HT-29 (cell line): ENCODE results near the gene IFITM10. TPM values are rescaled to one million over a fixed set of nuclear protein-coding genes. Genes with fewer than 3 reads are reported as not detected.

Experiments
- DNase-seq: peaks from one replicate; pipeline ENCODE4 v3.0.0-alpha.2; 2015; ENCODE audit warnings: low spot score
- total RNA-seq: library from RNA; depleted of rRNA; stranded (reverse); fragments of >200 nt; shearing (Covaris generic); gene quantifications from 2 replicates; pipeline ENCODE4 v1.2.3, GENCODE V29; 2014

The IFITM10 gene
- total RNA-seq, 1 experiment from 2014 or later, result 4.1 TPM

- peak; percentile 80 for DNase-seq
Measured at GRCh38 chr11:1763796-1764661, 13.6 kb upstream of the IFITM10 start, which contains the start of gene CTSD. Gene CTSD (minus strand): TSS chr11:1763927. CDS start chr11:1763859, 68 bp downstream.

DNA sequence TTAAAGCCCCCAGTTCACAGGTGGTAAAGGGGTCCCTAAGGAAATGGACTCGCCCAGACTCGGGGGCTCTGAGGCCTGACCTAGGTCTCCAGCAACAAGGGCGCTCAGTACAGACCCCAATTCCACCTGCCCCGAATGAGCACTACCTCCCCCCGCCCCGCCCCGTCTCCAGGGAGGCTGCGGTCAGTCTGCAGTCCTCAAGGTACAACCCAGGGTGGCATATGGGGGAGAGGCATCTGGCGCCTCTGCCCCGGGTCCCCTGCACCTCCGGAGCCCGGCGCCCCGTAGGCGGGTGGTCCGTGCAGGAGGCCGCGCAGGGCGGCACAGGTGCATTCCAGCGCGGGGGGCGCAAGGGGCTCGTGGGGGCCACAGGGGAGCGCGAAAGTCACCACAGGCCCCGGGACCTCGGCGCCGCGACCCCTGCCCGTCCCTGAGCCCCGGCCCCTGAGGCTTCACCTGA, 13.0 kb upstream of the IFITM10 start:
- no peak for DNase-seq

DNA sequence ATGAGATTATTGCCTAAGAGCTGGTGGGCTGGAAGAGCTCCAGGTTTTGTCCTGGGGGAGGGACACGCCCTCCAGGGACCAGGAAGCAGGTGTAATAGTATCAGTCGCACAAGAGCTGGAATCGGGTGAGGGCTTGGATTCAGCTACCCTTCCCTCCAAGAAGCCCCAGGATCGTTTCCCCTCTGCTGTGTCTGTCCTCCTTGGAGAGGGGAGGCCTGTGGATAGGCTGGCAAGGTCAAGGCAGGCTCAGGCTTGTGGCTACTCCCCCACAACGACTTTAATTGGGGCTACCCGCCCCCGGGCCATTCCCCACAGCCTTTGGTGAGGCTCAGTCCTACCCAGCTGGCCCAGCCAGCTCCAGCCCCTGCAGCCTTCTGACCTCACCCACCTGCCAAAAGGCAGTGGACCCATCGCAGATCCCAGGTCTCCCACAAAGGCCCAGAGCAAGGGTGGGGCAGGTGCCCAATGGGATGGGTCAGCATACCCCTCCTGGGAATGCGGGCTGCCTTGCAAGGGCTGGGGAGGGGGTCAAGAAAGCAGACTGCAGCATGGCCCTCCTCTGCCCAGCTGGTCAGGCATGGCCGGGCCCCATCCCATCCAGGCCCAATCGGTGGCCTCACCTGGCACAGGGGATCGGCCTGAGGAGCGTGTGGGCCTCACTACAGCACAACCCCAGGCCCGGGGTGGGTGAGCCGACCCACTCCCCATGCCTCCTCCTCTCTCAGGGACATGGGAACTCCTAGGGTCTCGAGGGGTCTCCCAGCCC, 12.3 kb upstream of the IFITM10 start:
- peak; percentile 81 for DNase-seq

DNA sequence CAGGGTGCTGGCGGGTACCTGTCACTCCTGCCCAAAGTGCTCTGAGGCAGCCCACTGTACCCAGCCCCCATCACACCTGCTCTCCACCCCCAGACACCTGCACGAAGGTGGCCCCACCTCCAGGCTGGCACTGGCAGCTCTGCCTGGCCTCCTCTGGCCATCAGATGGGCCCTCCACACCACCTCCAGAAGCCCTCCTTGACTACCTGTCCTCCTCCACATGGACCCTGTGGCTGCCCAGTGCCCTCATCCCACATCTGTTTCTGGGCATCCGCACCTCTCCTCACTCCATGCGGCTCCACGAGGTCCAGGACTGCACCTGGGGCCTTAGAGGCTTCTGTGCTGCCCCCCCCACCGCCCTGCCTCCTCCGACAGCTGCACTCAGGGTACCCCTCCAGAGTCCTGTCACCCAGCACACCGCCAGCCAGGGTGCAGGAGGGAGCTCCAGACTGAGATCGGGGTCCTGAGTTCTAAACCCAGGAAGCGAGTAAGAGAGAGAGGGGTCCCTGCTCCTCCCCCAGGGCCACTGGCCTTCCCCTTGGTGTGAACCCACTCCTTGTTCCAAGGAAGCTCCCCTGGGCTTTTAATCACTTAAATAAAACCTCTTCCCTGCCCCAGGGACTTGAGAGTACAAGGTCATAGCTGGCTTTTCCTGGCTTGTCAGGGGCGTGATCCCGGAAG, 11.6 kb upstream of the IFITM10 start:
- no peak for DNase-seq

DNA sequence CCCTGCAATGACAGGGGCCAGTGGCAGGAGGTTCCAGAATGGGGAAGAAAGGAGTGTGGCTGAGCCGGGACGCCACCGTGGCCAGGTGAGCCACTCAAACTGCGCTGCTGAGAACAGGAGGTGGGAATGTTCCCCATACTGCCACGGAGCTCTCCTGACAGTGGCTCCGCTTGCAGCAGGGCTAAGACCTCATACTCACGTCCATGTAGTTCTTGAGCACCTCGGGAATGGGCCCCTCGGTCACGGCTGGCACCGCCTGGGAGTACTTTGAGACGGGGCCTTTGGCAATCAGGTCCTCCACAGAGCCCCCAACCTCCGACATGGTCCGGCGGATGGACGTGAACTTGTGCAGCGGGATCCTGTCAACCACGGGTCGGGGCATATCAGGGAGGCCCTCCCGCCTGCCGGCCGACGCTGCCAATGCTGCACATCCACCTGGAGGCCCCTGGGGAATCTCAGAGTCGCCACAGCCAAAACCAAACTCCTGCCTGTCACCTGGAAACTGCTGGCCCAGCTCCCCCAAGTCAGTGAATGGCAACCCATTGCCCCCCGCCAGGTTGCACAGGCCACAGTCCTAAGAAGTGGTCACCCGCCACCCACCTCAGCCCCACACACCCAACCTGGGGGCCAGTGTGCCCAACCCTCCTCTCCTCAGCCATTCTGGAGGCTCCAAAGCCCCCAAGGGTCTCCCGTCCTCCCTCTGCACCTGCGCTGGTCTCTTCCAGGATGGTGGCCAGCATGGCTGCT, 10.9 kb upstream of the IFITM10 start:
- DNase-seq, result no peak

DNA sequence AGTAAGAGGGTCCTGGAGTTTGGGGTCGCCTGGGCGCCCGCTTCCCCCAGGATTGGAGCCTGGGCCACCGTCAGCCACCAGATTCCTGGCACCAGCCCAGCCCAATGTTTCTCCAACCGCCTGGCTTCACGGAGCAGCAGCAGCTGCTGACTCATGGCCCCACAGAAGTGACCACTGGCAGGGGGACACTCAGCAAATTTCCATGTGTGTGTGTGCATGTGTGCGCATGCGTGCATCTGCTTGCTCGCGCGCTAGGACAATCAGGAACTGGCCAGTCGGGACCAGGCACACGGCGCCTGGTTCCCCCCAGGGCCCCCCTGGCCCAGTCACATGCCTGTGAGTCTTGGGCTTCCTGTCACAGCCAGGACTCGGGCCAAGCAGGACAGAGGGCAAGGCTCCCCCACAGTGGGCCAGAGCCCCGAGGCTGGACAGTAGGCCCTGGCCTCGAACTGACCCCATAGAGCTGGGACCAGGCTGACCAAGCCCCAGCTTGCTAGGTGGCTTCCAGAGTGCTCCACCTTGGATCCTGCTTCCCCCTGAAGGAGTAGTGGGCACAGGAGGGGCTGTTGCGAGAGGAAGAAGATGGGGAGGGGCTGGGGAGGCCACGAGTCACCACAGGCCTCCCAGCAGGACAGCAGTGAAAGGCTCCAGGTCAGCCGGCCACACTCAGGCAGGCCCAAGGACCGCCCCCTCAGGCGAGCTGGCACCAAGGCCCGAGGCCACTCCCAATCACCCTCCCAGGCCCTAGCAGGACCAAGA, 10.1 kb upstream of the IFITM10 start:
- DNase-seq, result peak; percentile 67

DNA sequence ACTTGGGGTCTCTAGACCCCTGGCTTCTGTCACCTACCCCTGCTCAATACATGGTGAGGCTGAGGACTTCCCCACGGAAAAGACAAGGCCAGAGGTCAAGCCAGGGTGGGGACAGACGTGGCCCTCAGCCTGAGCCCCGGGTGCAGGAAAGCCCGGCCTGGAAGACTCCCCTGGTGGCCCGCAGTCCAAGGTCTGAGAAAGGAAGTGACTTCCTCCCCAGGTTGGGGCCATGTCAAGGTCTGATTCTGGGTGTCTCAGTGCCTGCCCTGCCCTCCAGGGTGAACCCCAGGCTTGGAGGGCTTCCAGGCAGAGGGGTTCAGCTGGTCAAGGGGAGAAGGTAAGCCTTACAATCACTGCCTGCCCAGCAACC, 9.4 kb upstream of the IFITM10 start:
- no peak for DNase-seq

GRCh38 chr11:1759151-1759850, 8.9 kb upstream of the IFITM10 start:
- DNase-seq, result no peak

DNA sequence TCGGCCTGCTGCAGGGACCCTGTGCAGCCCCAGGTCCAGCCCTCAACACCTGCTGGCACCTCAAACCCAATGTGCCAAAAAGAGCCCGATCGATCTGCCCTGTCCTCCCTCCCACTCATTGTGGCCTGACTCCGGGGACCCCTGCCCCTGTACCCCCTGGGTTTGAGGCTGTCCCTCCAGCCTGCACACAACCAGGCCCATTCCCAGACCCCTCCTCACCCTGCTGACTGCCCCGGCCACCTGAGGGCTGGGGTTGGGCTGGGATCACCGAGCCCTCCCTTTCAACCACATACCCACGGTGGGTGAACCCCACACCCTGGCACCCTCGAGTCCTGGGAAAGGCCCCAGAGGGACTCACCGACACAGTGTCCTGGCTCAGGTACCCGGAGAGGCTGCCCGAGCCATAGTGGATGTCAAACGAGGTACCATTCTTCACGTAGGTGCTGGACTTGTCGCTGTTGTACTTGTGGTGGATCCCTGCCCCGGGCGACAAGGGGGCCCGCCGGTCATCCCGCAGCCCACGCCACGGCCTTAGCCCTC, 8.3 kb upstream of the IFITM10 start:
- no peak for DNase-seq

GRCh38 chr11:1757861-1758610, 7.6 kb upstream of the IFITM10 start:
- no peak for DNase-seq

DNA sequence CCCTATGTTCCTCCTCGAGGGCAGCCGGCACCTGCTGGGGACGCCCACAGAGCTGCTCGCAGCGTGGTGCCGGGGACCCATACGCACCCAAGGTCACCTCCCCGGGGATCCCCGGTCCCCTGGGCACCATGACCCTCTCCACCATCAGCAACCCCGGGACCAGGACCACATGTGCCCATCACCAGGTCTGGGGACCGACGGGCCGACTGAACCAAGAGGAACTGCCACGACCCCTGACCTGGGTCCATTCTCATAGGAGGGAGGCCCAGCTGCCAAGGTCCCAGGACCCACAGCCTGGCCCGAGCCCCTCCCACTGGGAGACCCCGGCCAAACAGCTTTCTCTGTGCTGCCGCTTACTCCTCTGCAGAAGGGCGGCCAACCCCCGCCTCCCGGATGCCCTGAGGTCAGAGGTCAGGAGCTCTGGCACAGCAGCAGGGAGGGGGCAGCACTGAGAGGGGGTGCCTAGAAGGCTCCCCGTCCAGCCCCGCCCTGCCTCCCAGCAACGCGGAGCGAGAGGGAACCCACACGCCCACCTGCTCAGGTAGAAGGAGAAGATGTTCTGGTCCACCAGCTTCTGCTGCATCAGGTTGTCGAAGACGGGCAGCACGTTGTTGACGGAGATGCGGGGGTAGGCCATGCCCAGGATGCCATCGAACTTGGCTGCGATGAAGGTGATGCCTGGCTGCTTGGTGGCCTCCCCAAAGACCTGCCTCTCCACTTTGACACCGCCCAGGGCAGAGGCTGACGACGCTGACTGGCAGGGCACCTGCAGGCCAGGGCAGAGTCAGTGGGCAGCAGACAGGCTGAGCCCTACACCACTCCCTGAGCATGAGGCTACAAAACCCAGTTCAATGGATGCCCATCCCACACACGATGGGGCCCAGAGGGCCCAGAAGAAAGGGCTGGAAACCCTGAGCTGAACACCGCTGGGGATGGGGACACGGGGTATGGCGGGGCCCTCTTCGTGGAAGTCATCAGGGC, 6.7 kb upstream of the IFITM10 start:
- no peak for DNase-seq

DNA sequence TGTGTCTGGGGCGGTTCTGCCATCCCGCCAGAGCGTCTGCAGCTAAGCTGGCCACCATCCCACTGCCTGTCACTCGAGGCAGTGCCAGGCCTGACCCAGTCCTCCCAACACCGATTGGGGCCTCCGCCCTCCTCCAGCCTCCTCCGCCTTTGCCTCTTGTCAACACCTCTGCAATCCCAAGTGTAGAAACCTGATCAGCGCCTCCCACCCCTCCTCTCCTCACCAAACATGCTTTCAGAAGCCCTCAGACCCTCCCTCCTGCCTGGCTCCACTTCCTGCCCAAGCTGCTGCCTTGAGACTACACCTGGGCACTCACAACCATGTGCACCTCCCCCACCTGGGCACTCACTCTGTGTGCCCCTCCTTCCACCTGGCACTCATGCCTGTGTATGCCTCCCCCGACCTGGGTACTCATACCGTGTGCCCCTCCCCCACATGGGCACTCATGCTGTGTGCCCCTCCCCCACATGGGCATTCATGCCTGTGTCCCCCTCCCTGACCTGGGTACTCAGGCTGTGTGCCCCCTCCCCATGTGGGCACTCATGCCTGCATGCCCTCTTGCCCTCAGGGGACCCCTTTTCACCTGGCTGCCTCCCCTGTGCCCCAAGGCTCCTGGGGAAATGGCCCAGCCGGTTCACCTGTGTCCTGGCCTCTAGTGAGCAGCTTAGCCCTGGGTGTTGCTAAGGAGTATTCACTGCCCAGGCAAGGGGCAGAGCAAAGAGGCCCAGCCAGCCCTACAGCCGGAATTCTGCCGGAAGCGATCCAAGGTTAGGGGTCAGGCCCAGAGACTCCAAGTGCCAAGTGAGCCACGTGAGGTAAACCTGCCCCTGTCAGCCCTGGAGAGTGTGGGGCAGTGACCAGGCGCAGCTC, 5.5 kb upstream of the IFITM10 start:
- DNase-seq, result peak; percentile 85

- DNase-seq, result no peak
Measured at GRCh38 chr11:1755344-1755691, 4.9 kb upstream of the IFITM10 start.

GRCh38 chr11:1754376-1755150, 4.2 kb upstream of the IFITM10 start:
- DNase-seq, result no peak

DNA sequence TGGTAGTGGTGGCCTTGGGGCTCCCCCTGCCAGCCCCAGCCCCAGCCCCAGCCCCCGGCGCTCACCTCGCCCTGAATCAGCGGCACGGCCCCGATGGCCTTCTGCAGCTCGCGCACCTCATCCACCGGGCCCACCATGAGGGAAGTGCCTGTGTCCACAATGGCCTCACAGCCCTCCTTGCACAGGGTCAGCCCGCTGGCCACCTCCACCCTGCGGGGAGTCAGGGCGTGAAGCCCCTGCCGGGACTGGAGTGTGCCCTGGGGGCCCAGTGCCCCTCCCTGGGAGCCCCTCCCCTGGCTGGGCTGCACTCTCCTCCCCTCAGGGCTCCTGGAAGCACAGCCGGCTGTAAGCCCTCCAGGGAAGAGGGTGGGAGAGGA, 3.5 kb upstream of the IFITM10 start:
- no peak for DNase-seq
